ENCODE results near the gene OSBPL10. TPM values are rescaled to one million over a fixed set of nuclear protein-coding genes. Genes with fewer than 3 reads are reported as not detected.

OSBPL10 gene
- total and polyA plus RNA-seq, 2 of the 8 experiments (the other 6 are each of a cell fraction or from before 2014, with no cell fraction given): 26.2 to 86.7 TPM

DNA sequence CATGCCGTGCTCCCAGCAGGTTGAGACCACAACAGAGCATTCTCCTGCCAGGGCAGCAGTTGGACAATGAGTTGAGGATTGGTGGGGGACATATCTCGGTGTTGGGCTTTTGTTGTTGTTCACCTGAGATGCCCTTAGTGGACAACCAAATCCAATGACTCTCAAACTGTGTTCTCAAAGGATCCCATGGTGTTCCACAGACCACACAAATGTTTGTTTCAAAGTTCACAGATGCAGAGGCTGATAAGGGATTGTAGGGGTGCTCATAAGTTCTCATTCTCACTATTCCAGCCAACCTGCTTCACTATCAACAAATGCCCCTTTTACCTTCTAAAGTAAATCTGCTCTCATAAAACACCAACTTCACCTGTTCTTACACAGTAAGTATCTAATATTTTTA, 159.9 kb downstream of the OSBPL10 start (continued):
- TF ChIP-seq CBX5 (IDR thresholded peaks at IDR 0.05; ENCODE audit: low read depth, low read length): no peak
- TF ChIP-seq HDAC6 (IDR thresholded peaks at IDR 0.05; ENCODE audit: low read depth, low read length): no peak
